H7 (cell line): Measurements from ENCODE around the gene FAM200C. TPM values are rescaled to one million over a fixed set of nuclear protein-coding genes. Genes with fewer than 3 reads are reported as not detected.
A peak's percentile ranks its signal among the peaks of the same experiment; 100 is the strongest.

Source experiments
- DNase-seq: peaks from one replicate; pipeline ENCODE4 v3.0.0; 2012
- H3K27me3 ChIP-seq: 2 replicates; pipeline ENCODE4 v1.6.0; 2011; ENCODE audit warnings: mild to moderate bottlenecking, low read length; ENCODE audit not compliant: control insufficient read depth, insufficient read depth
- H3K36me3 ChIP-seq: replicated peaks from 2 replicates; pipeline ENCODE4 v1.5.1; 2011; ENCODE audit warnings: low read length; ENCODE audit not compliant: control insufficient read depth, insufficient read depth
- H3K4me3 ChIP-seq: 2 replicates; pipeline ENCODE4 v1.5.1; 2011; ENCODE audit warnings: low read depth, mild to moderate bottlenecking, control low read depth, low read length, moderate library complexity; ENCODE audit not compliant: insufficient read depth
- total RNA-seq: library from RNA; depleted of rRNA; stranded (reverse); fragments of >200 nt; shearing (Covaris generic); gene quantifications from 2 replicates; pipeline ENCODE4 v1.2.3, GENCODE V29; 2014

Gene FAM200C
- total RNA-seq, 1 experiment from 2014 or later, result 4.8 TPM

DNA sequence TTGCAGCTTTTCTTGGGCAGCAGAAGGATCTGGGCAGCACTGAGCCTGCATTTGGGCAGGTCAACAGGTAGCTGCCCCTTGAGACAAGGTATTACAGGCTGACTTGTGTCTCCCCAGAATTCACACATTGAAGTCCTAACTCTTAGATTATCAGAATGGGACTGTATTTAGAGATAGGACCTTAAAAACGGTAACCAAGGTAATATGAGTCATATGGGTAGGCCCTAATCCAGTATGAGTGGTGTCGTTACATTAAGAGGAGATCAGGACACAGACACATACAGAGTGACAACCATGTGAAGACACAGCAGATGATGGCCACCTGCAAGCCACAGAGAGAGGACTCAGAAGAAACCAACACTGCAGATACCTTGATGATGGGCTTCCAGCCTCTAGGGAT is 32.6 kb downstream of the FAM200C start:
- no peak for DNase-seq
- Histone ChIP-seq H3K27me3 (peaks cover 24% of the 10 kb centered on the region), H3K4me3 (no peak overlapping the region), H3K36me3 (no peaks in the 10 kb centered on the region)

DNA sequence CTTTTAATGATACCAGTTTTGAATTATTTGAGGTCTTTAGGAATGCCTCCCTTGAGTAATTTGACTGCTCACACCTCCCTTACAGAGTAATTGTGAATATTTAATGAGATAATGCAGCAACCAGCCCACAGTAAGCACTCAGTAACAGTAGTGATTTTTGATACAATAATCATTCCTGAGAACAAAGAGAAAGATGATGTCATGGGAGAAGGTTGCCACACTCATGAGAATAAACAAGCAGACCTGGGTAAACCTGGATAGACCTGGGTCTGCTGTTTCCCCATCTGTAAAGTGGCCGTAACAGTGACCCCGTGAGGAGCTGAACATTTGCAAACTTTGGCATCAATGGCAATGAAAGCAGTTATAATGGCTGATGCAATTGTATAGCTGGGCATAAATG is 33.6 kb downstream of the FAM200C start:
- no peak overlapping the region for H3K4me3 ChIP-seq
- peaks cover 22% of the 10 kb centered on the region for H3K27me3 ChIP-seq
- no peaks in the 10 kb centered on the region for H3K36me3 ChIP-seq
- DNase-seq, result no peak

GRCh38 chr5:160363660-160364395 is 36.0 kb downstream of the FAM200C start:
- Histone ChIP-seq H3K4me3 (no peak overlapping the region), H3K27me3 (peaks cover 2% of the 10 kb centered on the region; the same call in 1 of the 2 replicates), H3K36me3 (no peaks in the 10 kb centered on the region)
- DNase-seq, result peak; percentile 29

DNA sequence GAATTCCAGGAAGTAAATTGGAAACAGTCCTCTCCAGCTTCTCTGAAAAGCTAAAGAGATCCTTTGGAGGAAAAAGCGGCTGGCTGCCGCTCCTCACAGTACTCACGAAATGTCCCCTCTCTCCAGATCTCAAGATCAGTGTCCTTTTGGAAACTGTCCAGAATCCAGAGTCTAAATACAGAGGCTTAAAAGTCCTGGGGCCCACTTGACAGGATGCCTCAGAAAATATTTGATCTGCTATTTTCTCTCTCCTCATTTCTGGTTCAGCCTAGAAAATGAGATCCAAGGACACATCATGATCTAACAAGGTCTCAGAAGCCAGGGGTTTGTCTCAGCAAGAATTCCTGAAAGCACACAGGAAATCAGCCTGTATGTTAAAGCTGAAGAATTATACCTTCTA is 36.6 kb downstream of the FAM200C start:
- no peaks in the 10 kb centered on the region for H3K36me3 ChIP-seq
- no peak for DNase-seq
- no peaks in the 10 kb centered on the region for H3K27me3 ChIP-seq
- no peak overlapping the region for H3K4me3 ChIP-seq

DNA sequence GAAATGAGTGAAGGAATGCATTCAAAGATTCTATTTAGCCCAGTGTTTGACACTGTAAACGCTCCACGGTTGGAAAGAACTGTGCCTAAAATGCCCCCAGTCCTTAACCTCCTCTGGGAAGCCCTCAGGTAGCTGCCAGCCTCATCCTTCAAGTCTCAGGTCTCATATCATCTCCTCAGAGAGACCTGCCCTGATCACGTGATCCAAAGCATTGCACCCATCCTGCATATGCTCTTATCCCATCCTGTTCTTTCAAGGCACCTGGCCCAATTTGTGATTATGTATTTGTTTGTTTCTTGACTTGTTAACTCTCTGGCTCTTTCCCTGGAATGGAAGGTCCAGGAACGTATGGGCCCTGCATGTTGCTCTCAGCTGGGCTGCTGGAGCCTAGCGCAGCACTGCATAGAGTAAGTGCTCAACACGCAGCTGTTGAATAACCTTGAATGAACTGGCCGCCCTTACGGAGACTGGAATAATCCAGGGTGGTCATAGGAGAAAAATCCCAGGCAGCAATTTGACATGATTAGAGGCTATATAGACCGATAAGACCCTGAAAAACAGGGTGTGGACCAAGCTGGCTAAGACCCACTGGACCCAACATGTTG is 38.1 kb downstream of the FAM200C start:
- DNase-seq, result no peak

DNA sequence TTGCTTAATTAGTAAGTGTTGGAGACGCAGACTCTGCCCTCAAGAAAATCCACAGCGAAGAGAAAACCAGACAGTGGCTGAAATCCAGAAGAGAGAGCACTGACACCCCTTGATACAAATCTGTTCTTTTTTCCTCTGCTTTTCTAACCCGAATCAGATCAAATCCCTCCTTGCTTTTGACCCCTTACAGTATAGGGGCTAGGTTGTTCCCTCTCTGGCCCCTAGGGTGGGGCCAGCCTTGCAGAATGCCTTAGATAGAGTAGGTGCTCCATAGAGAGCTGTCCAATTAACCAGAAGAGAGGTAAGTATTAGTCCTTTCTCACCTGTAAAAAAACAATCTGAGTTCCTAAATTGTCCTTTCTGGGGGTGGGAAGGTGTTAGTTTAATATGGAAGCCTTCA is 39.5 kb downstream of the FAM200C start:
- Histone ChIP-seq H3K36me3 (no peaks in the 10 kb centered on the region), H3K27me3 (no peaks in the 10 kb centered on the region), H3K4me3 (no peak overlapping the region)
- peak; percentile 70 for DNase-seq

More for the DNA sequence above, 38.1 kb downstream of the FAM200C start:
- Histone ChIP-seq H3K27me3 (no peaks in the 10 kb centered on the region), H3K4me3 (no peak overlapping the region), H3K36me3 (no peaks in the 10 kb centered on the region)

DNA sequence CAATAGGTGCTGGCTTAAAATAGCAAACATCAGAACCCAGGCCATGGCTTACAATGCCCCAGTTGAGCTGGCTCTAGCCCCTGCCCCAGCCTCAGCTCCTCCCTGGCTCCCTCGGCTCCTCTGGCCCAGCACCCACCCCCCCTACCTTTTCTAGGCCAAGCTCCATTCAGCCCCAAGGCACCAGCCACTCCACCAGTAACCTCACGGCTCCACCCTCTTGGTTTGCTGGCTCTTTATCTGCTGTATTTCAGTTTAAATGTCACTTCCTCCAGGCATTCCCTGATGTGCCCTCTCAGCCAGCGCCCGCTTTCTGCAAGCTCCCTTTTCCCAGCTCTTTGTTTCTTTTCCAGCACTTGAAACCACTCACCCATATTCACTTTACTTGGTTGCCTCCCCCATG is 40.0 kb downstream of the FAM200C start:
- peak; percentile 55 for DNase-seq
- no peak overlapping the region for H3K4me3 ChIP-seq

GRCh38 chr5:160359242-160359641 is 40.6 kb downstream of the FAM200C start:
- Histone ChIP-seq H3K36me3 (no peaks in the 10 kb centered on the region), H3K4me3 (no peak overlapping the region), H3K27me3 (no peaks in the 10 kb centered on the region)
- DNase-seq, result no peak

More for the DNA sequence above, 40.0 kb downstream of the FAM200C start:
- Histone ChIP-seq H3K36me3 (no peaks in the 10 kb centered on the region), H3K27me3 (no peaks in the 10 kb centered on the region)

DNA sequence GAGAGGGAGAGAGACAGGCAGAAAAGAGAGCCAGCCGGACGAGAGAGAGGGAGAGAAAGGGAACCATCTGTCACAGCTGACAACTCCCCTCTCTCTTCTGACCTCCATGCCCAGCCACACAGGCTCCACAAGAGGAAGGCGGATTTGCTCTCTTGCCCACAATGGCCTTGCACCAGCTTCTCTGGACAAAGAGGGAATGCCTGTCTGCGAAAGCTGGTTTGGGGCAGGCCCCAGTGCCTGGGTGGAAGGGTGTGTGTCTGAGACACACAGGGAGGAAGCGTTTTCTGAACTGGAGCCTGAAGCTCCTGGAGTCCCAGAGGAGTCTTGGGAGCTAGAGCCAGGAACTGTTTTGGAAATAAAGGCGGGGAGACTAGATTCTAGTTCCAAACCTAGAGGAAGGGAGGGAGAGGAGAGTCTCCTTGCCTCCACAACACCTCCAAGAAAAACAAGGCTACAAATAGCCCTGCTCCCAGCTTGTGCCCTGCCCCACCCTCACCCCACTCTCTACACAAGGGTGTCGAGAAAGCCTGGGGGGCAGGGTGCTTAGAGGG is 41.9 kb downstream of the FAM200C start:
- no peaks in the 10 kb centered on the region for H3K27me3 ChIP-seq
- no peak overlapping the region for H3K4me3 ChIP-seq
- H3K36me3 ChIP-seq, result no peaks in the 10 kb centered on the region
- peak; percentile 21 for DNase-seq

DNA sequence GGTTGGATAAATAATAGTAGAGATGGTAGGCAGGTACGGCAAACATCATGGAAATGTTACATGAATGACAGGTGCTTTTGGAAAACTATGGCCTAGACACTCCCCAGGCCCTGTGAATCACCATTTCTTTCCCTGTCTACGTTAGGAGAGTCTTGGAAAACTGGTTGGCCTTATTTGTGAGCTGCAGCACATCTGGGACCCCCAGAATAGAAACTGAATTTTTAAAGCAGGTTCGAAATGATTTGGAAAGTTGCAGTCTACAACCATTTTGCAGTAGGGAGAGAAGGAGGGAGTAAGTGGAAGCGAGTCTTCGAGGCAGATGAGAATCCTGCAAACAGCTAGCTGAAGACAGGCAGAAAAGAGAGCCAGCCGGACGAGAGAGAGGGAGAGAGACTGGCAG is 42.5 kb downstream of the FAM200C start:
- no peak overlapping the region for H3K4me3 ChIP-seq
- no peak for DNase-seq
- H3K36me3 ChIP-seq, result no peaks in the 10 kb centered on the region
- no peaks in the 10 kb centered on the region for H3K27me3 ChIP-seq

DNA sequence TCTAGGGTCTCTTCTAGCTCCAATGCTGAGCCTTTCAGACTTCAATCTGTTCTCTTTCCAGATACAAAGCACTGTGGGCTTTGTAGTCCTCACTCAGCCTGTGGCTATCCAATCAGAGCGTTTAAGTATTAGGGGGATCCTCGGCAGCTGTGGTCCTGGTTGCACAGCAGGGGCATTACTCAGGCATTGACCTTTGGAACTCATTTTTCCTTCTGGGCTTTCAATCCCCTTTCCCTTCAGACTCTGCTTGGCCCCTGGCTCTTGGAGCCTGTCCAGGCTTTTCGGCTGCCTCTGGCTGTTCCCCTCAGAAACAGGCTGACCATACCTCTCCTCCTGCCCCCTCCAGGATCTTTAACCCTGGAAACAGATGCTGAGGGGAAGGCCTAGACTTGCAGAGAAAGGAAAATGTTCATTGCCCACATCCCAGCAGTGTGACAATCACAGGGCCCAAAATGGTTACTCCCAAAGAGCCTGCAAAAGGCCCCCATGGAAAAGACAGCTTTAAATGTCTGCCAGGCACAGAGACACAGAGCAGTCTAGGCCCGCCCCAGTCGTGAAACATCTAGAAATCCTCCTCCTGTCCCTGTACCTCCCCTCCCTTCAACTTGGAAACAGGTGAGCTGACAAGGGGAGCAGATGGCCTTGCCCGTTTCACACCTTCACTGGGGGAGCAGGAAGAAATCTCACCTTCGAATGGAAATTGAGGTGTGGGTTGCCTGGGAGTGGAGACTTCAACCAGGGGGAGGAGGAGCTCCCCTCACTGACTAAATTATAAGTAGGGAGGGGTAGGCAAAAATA is 43.1 kb downstream of the FAM200C start:
- no peaks in the 10 kb centered on the region for H3K27me3 ChIP-seq
- no peaks in the 10 kb centered on the region for H3K36me3 ChIP-seq
- DNase-seq, result peak; percentile 57
- H3K4me3 ChIP-seq, result no peak overlapping the region

DNA sequence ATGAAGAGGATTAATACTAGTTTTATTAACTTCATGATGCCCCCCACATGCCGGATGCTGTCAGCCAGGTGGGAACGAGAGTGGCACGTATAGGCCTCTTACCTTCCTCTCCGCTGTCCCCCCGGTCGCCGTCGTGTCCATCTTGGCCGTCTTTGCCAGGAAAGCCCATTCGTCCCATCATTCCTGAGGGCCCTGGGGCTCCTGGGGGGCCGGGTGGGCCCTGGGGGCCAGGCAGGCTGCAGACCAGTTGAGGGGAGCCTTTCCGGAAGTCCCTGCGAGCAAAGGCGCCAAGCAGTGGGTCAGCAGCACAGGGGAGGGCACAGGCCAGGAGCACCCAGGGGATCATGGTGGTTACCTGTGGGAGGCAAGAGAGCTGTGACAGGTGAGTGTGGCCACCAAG is 45.2 kb downstream of the FAM200C start:
- Histone ChIP-seq H3K27me3 (no peaks in the 10 kb centered on the region), H3K36me3 (no peaks in the 10 kb centered on the region), H3K4me3 (no peak overlapping the region)
- DNase-seq, result no peak

GRCh38 chr5:160353379-160353778 is 46.5 kb downstream of the FAM200C start:
- no peaks in the 10 kb centered on the region for H3K27me3 ChIP-seq
- no peak overlapping the region for H3K4me3 ChIP-seq
- peak; percentile 86 for DNase-seq
- no peaks in the 10 kb centered on the region for H3K36me3 ChIP-seq

DNA sequence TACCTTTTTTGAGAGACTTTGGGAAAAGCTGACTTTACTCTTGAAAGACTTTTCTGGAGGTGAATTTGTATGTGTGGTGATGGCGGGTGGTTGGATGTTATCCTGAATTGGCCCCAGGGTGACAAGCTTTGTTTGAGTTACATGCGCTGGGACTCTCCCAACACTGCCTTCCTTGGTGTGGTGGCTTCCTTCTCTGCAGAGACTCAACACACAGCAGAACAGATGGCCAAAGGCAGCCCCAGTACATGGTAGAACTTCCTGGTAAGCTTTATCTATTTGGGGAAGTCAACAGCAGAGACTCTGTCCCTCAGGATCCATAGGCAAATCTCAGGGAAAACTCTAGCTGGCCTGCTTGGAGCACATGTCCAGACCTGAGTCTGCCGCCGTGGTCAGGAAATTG is 47.5 kb downstream of the FAM200C start:
- no peak overlapping the region for H3K4me3 ChIP-seq
- no peaks in the 10 kb centered on the region for H3K36me3 ChIP-seq
- DNase-seq, result no peak
- no peaks in the 10 kb centered on the region for H3K27me3 ChIP-seq

- no peak for DNase-seq
- no peaks in the 10 kb centered on the region for H3K27me3 ChIP-seq
- no peaks in the 10 kb centered on the region for H3K36me3 ChIP-seq
- no peak overlapping the region for H3K4me3 ChIP-seq
Observed at GRCh38 chr5:160349935-160350303, 49.9 kb downstream of the FAM200C start.
